HG03442 (cell line): ENCODE results near the gene SELENOI.
"Not testable (repeated sequence)": the region's sequence is repeated elsewhere in the genome, so short reads cannot be mapped to it uniquely, and the experiment has no call there.

Source experiments
- ATAC-seq: cut with Tn5 transposase; IDR thresholded peaks from one replicate; pipeline ENCODE4 v1.9.1; 2021; ENCODE audit warnings: mild to moderate bottlenecking, moderate library complexity; ENCODE audit not compliant: unreplicated experiment

SELENOI gene

GRCh38 chr2:26326514-26326913 lies 19.4 kb upstream of the SELENOI start:
- ATAC-seq, result no peak

GRCh38 chr2:26327291-26328272 lies 18.4 kb upstream of the SELENOI start:
- ATAC-seq, result no peak

DNA sequence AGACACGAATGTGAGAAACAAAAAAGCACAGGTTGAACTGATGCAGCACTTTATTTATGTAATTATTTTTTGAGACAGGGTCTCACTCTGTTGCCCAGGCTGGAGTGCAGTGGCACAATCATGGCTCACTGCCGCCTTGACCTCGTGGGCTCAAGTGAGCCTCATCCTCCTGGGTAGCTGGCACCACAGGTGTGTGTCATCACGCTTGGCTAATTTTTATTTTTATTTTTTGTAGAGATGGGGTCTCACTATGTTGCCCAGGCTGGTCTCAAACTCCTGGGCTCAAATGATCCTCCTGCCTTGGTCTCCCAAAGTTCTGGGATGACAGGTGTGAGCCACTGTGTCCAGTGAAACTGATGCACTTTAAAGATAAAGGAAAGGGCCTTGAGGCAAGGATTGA lies 16.9 kb upstream of the SELENOI start:
- not testable (repeated sequence) for ATAC-seq

- ATAC-seq, result peak; percentile 75
These were observed 15.8 kb upstream of the SELENOI start for GRCh38 chr2:26330114-26330549.

GRCh38 chr2:26330604-26331003 lies 15.3 kb upstream of the SELENOI start:
- no peak for ATAC-seq

- ATAC-seq, result not testable (repeated sequence)
These were observed 14.6 kb upstream of the SELENOI start for GRCh38 chr2:26331321-26331720.

- ATAC-seq, result no peak
These were observed 12.7 kb upstream of the SELENOI start for GRCh38 chr2:26333293-26333692.

DNA sequence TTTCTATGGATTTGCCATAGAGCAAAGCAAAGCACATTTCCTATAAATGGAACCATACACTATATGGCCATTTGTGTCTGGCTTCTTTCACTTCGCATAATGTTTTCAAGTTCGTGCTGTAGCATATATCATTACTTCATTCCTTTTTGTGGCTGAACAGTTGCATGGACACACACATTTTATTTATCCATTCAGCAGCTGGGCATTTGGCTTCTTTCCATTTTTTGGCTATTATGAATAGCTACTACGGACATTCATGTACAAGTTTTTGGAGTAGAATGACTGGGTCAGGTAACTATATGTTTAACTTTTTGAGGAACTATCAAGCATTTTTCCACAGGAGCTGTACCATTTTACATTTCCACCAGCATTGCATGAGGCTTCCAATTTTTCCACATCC lies 10.7 kb upstream of the SELENOI start:
- no peak for ATAC-seq

GRCh38 chr2:26336719-26337118 lies 9.2 kb upstream of the SELENOI start:
- ATAC-seq, result no peak

- no peak for ATAC-seq
These were observed 8.6 kb upstream of the SELENOI start for GRCh38 chr2:26337298-26337697.

- ATAC-seq, result no peak
These were observed 5.1 kb upstream of the SELENOI start for GRCh38 chr2:26340831-26341230.

DNA sequence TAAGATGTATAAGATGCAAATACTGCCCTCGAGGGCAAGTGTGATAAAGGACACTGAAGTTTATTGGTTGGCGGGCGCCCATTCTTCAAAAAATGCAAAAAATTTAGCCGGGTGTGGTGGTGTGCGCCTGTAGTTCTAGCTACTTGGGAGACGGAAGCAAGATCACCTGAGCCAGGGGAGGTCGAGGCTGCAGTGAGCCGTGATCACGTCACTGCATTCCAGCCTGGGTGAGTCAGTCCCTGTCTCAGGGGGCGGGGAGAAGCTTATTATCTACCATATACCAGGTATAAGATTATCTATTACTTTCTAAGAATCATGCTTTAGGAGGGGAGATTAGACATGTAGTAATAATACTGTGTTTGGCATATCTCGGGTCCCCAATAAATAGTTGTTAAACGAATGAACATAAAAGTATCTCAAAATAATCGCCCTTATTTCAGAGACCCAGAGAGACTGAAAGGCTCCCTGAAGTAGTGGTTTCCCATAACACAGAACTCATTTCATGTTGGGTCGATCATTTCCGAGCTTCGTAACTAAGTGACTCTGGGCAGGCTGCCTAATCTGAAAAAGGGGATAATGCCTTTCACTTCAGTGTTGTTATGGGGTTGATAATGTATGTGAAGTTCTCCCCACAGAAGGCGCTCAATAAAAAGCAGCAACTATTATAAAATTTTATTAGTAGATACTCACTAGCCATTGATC lies 1.2 kb upstream of the SELENOI start:
- no peak for ATAC-seq

DNA sequence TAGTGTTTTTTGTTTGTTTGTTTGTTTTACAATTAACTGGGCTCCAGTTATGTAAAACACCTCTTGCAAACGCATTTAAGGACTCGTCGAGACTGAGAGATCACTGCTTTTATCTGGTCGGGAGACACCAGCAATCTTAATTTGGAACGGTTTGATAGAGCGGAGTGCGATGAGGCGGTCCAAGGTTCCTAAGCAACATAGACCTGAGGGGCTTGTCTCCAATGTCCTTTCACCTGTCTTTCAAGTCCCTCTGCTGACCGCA lies 729 bp upstream of the SELENOI start:
- no peak for ATAC-seq

GRCh38 chr2:26346454-26347053 lies 611 bp downstream of the SELENOI start, which contains the start of gene ADGRF3:
TSS of gene ADGRF3 (minus strand) at chr2:26346789. CDS start at chr2:26346234, 555 bp downstream.
- no peak for ATAC-seq

- no peak for ATAC-seq
These were observed 1.4 kb downstream of the SELENOI start for GRCh38 chr2:26347286-26347865.

DNA sequence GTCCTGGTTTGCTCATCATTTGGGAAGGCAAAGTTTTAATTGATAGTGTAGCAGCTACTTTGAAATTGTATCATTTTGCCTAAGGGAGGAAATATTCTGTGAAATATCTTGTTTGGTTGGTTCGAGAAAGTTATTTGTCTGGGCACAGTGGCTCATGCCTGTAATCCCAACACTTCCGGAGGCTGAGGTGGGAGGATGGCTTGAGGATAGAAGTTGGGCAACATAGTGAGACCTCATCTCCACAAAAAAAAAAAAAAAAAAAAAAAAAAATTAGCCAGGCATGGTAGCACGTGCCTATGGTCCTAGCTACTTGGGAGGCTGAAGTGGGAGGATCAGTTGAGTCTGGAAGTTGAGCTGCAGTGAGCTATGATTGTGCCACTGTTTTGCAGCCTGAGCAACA lies 3.7 kb downstream of the SELENOI start:
- ATAC-seq, result no peak

- ATAC-seq, result no peak
These were observed 5.6 kb downstream of the SELENOI start for GRCh38 chr2:26351375-26352090.

DNA sequence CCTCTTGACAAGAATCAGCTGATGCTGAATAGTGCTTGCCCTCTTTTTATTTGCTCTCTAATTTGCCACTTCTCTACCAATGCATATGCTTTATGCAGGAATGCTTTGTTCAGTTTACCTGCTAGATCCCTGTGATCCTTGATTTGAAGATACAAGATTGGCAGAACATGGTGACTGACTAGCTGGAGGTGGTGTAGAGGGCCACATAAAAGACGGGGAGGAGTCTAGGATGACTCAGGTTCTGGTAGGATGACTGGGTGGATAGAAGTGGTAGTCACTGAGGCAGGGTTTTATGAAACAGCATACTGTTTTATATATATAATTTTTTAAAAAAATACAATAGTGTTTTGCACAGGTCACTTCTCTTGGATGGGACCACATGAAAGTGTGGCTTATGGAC lies 6.9 kb downstream of the SELENOI start:
- ATAC-seq, result no peak

DNA sequence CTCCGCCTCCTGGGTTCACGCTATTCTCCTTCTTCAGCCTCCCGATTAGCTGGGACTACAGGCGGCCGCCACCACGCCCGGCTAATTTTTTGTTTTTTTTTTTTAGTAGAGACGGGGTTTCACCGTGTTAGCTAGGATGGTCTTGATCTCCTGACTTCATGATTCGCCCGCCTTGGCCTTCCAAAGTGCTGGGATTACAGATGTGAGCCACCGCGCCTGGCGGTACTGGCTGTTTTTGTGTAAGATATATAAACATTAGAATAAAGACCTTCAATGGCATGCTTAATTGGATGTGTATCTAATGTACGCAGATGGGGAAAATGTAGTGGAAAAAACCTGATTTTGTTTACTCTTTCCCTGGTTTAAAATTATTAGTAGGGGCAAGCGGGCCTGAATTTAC lies 8.5 kb downstream of the SELENOI start:
- ATAC-seq, result not testable (repeated sequence)
